HK-2 (cell line): ENCODE results near the gene DDX11.
"Not testable (repeated sequence)": the region's sequence is repeated elsewhere in the genome, so short reads cannot be mapped to it uniquely, and the experiment has no call there.

Experiments used
- DNase-seq: peaks from one replicate; pipeline ENCODE4 v3.0.0-alpha.2; 2018; ENCODE audit not compliant: unreplicated experiment

Gene DDX11

GRCh38 chr12:31067656-31068055 lies 6.0 kb upstream of the DDX11 start:
- not testable (repeated sequence) for DNase-seq

- DNase-seq = not testable (repeated sequence)
Measured at GRCh38 chr12:31070971-31071740, 2.5 kb upstream of the DDX11 start.

GRCh38 chr12:31072962-31073361 lies 698 bp upstream of the DDX11 start:
- not testable (repeated sequence) for DNase-seq

GRCh38 chr12:31074333-31074874 lies 744 bp downstream of the DDX11 start:
- DNase-seq = not testable (repeated sequence)

GRCh38 chr12:31076150-31076549 lies 2.5 kb downstream of the DDX11 start:
- not testable (repeated sequence) for DNase-seq

GRCh38 chr12:31077095-31077494 lies 3.4 kb downstream of the DDX11 start:
- not testable (repeated sequence) for DNase-seq

GRCh38 chr12:31077998-31078397 lies 4.3 kb downstream of the DDX11 start:
- DNase-seq = not testable (repeated sequence)

GRCh38 chr12:31079421-31079820 lies 5.8 kb downstream of the DDX11 start:
- not testable (repeated sequence) for DNase-seq

GRCh38 chr12:31080221-31080620 lies 6.6 kb downstream of the DDX11 start:
- not testable (repeated sequence) for DNase-seq

GRCh38 chr12:31081274-31081673 lies 7.6 kb downstream of the DDX11 start:
- DNase-seq = not testable (repeated sequence)

- not testable (repeated sequence) for DNase-seq
Measured at GRCh38 chr12:31084241-31084640, 10.6 kb downstream of the DDX11 start.

GRCh38 chr12:31086032-31086431 lies 12.4 kb downstream of the DDX11 start:
- not testable (repeated sequence) for DNase-seq

GRCh38 chr12:31087486-31087885 lies 13.8 kb downstream of the DDX11 start:
- not testable (repeated sequence) for DNase-seq

- not testable (repeated sequence) for DNase-seq
Measured at GRCh38 chr12:31087956-31088355, 14.3 kb downstream of the DDX11 start.

- DNase-seq = no peak
Measured at GRCh38 chr12:31089072-31089471, 15.4 kb downstream of the DDX11 start.

- DNase-seq = not testable (repeated sequence)
Measured at GRCh38 chr12:31091629-31092028, 18.0 kb downstream of the DDX11 start.

- DNase-seq = not testable (repeated sequence)
Measured at GRCh38 chr12:31092718-31093117, 19.1 kb downstream of the DDX11 start.

- not testable (repeated sequence) for DNase-seq
Measured at GRCh38 chr12:31095080-31095860, 21.6 kb downstream of the DDX11 start.

GRCh38 chr12:31096251-31097065 lies 22.8 kb downstream of the DDX11 start:
- DNase-seq = not testable (repeated sequence)

- DNase-seq = not testable (repeated sequence)
Measured at GRCh38 chr12:31097819-31098218, 24.2 kb downstream of the DDX11 start.

GRCh38 chr12:31098363-31098762 lies 24.7 kb downstream of the DDX11 start:
- not testable (repeated sequence) for DNase-seq

- not testable (repeated sequence) for DNase-seq
Measured at GRCh38 chr12:31098771-31099170, 25.1 kb downstream of the DDX11 start.
